ENCODE results near the gene MIB2.
"Not testable (repeated sequence)": the region's sequence is repeated elsewhere in the genome, so short reads cannot be mapped to it uniquely, and the experiment has no call there.

Gene MIB2

DNA sequence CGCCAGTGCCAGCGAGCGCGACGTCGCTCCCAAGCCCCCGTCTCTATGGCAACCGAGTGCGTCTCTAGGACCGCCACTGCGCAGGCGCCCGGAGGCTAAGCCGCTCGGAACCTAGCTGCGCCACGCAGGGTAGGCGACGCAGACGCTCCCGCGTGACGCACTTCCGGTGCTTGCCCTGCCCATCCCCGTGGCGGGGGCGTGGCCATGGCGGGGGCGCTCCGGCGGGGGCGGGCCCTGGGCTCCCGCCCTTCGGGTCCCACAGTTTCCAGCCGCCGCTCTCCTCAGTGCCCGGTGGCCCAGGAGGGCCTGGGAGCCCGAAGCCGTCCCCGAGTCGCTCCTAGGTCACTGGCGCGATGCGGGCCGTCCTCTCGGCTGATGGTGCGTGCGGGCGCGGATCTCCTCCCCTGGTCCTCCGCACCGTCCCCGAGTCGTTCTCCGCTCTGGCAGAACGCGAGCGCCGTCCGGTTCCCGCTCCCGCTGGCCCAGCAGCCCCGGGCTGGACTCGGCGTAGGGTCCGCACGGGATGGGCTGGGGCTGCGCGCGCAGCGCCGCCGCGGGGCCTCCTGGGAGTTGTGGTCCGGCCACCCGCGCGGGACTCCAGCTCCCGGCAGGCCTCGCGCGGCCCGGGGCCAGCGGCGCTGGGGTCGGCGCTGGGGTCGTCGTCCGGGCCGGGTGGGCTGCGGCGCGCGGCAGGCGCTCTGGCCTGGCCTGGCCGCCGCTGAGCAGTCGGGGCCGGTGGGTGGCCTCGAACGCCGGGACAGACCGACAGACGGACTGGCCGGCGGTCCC is at the start of gene MIB2:
MIB2 (plus strand) TSS at position 245 of the 789 bp plus-strand sequence. CDS start 7,953 bp downstream, outside the sequence.
- DNase-seq (ENCODE audit: low read depth): no peak

DNA sequence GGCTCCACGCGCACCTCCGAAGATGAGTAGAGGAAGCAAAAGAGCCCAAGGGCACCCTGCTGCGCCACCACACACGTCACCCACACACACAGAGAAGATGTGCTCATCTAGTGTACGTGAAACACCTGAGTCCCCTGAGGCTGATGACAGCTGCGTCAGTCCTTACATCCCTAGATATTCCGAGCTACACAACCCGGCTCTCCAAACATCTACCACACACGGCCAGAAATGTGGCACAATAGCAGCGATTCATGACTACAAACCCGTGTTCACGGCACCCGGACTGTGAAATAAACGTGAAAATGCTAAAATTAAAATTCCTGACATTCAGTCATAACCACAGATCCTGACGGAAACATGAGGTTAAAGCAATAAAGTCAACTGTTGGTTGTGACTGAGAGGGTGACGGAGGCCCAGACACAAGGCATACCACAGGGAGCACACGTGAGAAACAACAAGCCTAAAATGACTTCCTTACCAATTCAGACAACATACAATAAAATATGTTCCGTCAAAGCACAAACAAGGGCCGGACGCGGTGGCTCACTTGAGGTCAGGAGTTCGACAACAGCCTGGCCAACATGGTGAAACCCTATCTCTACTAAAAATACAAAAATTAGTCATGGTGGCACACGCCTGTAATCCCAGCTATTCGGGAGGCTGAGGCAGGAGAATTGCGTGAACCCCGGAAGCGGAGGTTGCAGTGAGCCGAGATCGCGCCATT is 48.0 kb upstream of the MIB2 start:
- no peak for DNase-seq (ENCODE audit: low read depth)

DNA sequence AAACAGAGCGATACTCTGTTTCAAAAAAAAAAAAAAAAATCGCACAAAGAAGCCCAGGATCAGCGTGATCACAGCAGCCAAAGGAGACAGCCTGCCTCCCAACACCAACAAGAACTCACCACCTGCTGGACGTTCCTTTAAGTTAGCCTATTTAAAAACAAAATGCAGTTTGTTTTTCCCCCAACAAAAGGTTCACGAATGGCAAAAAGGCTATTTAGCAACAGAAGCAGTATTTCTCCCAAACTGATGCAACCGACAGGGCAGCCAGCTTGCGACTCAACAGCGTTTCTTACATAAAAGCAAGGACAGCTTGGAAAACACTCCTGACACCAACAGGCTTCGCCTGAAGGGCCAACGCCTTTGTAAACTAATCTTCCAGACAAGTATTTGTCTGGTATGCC is 47.4 kb upstream of the MIB2 start:
- DNase-seq (ENCODE audit: low read depth): no peak

- no peak for DNase-seq (ENCODE audit: low read depth)
Observed at GRCh38 chr1:1569341-1569740, 46.0 kb upstream of the MIB2 start.

GRCh38 chr1:1573843-1574720 is 41.2 kb upstream of the MIB2 start:
- DNase-seq (ENCODE audit: low read depth): no peak

GRCh38 chr1:1574721-1575537 is 40.4 kb upstream of the MIB2 start, which contains the start of gene SSU72:
Gene SSU72, minus strand, starts transcription at chr1:1574863. Its CDS starts 306 bp downstream, at chr1:1574557.
- peak; percentile 55 for DNase-seq (ENCODE audit: low read depth)

DNA sequence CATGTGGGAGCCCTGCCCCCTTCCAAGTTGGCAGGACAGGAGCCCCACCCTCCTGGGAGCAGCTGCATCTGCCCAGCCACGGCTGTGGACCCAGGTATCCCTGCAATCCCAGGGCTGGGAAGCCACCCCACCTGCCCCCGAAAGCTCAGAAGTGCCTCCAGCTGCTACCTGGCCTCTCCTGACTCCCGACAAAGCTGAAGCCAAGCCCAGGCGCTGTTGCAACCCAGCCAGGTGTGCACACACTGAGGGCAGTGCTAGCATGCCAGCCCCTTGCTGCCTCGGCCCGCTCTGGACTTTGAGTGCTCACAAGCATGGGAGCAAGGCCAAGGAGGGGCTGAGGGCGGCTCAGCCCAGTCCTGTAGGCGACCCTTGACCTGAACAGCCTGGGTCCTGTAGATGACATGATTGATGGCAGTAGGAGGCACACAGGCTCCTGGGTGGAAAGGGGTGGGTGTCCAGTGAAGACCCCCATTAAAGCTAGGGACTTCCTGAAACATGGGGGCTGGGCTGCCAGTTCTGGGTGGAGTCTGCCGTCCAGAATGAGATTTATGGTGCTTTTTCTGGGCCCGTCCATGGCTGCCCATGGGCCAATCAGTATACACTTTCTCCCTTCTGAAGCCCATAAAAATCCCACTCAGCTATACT is 37.8 kb upstream of the MIB2 start:
- no peak for DNase-seq (ENCODE audit: low read depth)

DNA sequence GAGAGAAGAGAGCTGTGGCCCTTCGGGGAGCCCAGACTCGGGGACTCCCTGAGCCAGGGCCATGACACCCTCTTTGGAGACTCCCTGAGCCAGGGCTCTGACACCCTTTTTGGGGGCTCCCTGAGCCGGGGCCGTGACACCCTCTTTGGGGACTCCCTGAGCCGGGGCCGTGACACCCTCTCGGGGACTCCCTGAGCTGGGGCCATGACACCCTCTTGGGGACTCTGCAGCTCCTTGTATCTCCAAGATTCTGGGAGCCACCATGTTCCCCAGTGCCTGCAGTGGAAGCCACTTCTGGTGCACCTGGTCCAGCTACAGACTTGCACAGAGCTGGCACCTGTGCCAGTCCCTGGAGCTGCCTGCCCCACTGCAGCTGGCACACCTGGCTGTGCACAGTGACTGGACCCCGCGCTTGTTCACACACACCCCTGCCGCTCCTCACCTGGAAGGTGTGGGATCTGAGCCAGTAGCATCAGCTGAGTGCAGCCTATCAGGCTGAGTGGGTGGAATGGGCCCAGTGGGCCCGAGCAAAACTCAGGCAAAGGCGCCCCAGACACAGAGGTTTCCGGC is 36.8 kb upstream of the MIB2 start:
- DNase-seq (ENCODE audit: low read depth): no peak

GRCh38 chr1:1582585-1583346 is 32.5 kb upstream of the MIB2 start:
- DNase-seq (ENCODE audit: low read depth): no peak

DNA sequence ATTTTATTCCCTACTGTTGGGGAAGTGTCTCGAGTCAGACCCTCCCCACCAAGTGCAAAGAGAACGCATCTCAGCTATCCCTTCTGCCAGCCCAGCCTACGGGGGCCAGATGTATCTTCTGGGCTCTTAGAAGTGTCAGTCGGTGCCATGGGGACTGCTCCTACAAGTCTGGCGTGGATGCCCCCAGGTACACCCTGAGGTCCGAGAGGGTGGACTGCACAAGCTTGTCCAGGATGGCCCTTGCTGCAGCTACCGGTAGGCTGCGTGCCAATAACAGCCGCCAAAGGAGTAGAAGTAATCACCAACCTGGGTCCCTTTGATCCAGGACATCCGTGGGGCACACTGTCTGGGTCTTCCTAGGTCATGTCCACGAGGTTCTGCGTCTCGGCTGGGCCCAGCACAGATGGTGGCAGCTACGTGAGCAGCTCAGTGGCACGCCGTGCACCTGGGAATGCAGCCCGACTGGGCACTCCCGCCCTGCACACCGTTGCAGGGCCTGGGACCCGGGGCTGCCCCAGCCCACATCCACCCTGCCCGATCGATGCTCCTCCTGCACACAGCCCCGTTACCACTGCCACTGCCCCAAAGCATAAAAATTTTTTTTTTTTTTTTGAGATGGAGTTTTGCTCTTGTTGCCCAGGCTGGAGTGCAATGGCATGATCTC is 31.8 kb upstream of the MIB2 start:
- DNase-seq (ENCODE audit: low read depth): no peak

DNA sequence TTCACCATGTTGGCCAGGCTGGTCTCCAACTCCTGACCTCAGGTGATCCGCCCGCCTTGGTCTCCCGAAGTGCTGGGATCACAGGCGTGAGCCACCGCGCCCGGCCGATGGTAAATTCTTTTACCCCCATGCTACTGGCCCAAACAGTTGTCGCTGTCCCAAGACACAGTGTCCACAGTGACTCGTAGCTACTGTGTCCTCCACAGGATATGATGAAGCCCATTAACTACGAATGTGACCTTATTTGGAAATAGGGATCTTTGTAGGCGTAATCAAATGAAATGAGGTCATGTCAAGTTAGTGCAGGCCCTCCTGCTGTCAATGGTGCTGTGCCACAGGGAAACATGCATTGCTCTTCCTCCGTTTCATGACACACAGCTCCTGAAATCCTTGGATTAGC is 23.8 kb upstream of the MIB2 start:
- no peak for DNase-seq (ENCODE audit: low read depth)

DNA sequence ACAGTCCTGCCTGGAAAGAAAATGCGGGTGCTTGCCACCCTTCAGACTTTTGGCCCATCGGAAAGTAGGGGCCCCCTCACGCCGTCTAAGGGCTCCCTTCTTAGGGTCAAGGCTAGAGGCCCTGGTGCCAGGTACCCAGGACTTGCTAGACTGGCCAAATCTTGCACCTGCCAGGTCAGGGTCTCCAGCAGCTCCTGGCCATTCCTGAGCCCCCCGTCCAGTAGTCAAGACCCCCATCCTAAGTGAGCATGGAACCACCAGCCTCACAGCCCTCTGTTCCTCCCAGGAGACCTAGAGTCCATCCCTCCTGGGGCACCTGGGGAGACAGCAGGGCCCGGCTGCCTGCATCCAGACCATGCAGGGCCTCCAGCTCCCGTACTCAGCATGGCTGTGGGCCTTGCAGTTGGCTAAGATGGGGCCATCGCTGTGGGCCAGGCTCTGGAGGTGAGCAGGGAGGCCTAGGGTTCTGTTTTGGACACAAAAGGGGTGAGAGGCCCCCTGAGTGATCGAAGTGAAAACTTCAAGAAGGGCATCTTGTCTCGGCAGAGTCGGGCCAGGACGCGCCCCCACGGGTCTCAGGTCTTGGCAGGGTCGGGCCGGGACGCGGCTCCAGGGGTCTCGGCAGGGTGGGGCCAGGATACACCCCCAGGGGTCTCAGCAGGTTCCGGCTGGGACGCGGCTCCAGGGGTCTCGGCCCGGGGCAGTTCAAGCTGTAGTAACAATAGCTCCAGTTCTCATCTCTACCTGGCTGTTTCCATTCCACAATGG is 21.3 kb upstream of the MIB2 start:
- DNase-seq (ENCODE audit: low read depth): no peak

DNA sequence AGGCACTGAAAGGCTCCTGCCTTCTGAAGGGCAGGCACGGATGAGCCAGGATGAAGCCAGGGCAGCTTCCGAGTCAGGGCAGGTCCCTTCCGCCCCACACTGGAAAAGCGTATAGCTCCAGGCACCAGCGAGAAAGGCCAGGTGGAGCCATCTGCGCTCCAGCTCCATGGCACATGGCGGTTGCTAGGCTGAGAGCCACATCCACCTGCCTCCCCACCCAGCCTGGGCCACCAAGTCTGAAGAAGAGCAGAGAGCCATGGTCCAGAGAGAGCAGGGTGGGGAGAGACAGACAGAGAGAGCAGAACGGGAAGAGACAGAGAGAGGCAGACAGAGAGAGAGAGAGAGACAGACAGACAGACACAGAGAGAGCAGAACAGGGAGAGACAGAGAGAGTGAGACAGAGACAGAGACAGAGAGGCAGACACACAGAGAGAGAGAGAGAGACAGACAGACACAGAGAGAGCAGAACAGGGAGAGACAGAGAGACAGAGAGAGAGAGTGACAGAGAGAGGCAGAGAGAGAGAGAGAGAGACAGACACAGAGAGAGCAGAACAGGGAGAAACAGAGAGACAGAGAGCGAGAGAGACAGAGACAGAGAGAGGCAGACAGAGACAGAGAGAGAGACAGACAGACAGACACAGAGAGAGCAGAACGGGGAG is 20.6 kb upstream of the MIB2 start:
- DNase-seq (ENCODE audit: low read depth): no peak

DNA sequence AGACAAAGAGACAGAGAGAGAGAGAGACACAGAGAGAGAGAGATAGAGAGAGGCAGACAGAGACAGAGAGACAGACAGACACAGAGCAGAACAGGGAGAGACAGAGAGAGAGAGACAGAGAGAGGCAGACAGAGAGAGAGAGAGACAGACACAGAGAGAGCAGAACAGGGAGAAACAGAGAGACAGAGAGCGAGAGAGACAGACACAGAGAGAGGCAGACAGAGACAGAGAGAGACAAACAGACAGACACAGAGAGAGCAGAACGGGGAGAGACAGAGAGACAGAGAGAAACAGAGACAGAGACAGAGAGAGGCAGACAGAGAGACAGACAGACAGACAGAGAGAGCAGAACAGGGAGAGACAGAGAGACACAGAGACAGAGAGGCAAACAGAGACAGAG is 20.0 kb upstream of the MIB2 start:
- not testable (repeated sequence) for DNase-seq (ENCODE audit: low read depth)

DNA sequence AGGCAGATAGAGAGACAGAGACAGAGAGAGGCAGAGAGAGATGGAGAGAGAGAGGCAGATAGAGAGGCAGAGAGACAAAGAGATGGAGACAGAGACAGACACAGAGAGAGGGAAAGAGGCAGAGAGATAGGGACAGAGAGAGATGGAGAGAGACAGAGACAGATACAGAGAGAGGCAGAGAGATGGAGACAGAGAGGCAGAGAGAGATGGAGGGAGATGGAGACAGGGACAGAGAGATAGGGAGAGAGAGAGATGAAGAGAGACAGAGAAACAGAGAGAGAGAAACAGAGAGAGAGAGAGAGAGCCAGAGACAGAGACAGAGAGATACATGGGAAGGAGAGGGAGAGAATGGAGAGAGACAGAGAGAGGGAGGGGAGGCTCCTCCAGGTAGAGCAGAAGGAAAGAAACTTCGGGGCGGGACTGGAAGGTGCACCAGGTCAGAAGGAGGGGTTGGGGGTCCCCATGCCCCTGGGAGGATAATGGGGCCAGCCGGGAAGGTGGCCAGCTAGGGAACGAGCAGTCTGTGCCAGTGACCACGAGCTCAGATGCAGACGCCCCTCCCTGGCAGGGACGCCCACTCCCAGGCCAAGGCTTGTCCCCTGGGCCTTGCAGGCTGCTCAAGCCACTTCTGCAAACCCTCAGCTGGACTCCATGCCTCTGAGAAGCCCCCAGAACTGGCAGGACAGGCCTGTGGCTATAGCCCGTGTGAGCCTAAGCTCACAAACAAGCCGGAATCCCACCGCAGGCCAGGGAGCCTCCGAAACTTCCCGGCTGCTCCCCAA is 18.6 kb upstream of the MIB2 start:
- no peak for DNase-seq (ENCODE audit: low read depth)

- DNase-seq (ENCODE audit: low read depth): no peak
Observed at GRCh38 chr1:1597275-1597930, 17.9 kb upstream of the MIB2 start.

All from non-pigmented ciliary epithelial cell (primary cell).